Keratinocyte (primary cell): ENCODE results near the gene DGKI. TPM values are rescaled to one million over a fixed set of nuclear protein-coding genes. Genes with fewer than 3 reads are reported as not detected.

ENCODE experiments used
- DNase-seq: peaks from one replicate; pipeline ENCODE4 v3.0.0-alpha.2; 2011; ENCODE audit warnings: low read depth, missing footprints, low spot score
- FAIRE-seq: peaks from 2 replicates; lab custom pipeline; 2011; peaks lifted over from hg19 to GRCh38; lab: Jason Lieb, UNC
- H2AFZ ChIP-seq: 2 replicates; pipeline ENCODE4 v1.6.0; 2012; ENCODE audit warnings: low read length, control low read depth, inconsistent platforms; ENCODE audit not compliant: control insufficient read depth
- H3K27ac ChIP-seq: 2 replicates; pipeline ENCODE4 v1.5.1; 2011; ENCODE audit warnings: low read length; ENCODE audit not compliant: control insufficient read depth, insufficient read depth
- H3K27me3 ChIP-seq: 3 replicates; pipeline ENCODE4 v1.6.0; 2011; ENCODE audit warnings: low read length; ENCODE audit not compliant: control insufficient read depth, insufficient read depth; ENCODE audit errors: extremely low read depth
- H3K36me3 ChIP-seq, 2 experiments: 2 replicates in 1 of 2; 3 replicates in 1 of 2; pipeline ENCODE4 v1.5.1; 2011; ENCODE audit warnings: low read length in 2 of 2, mild to moderate bottlenecking in 1 of 2; ENCODE audit not compliant: control insufficient read depth in 2 of 2, insufficient read depth in 2 of 2; ENCODE audit errors: extremely low read depth in 1 of 2
- H3K4me1 ChIP-seq: 3 replicates; pipeline ENCODE4 v1.5.1; 2011; ENCODE audit warnings: low read length; ENCODE audit not compliant: control insufficient read depth, insufficient read depth; ENCODE audit errors: extremely low read depth
- H3K4me2 ChIP-seq: 3 replicates; pipeline ENCODE4 v1.6.0; 2011; ENCODE audit warnings: low read depth, low read length; ENCODE audit not compliant: control insufficient read depth, insufficient read depth; ENCODE audit errors: extremely low read depth
- H3K4me3 ChIP-seq, 3 experiments: fragments of 200-600 bp in 1 of 3; sonication (generic) in 1 of 3; 2 replicates in 2 of 3; 3 replicates in 1 of 3; pipeline ENCODE4 v1.5.1; 2011 to 2016; ENCODE audit warnings: low read length in 3 of 3, mild to moderate bottlenecking in 3 of 3, control low read depth in 2 of 3, inconsistent platforms in 1 of 3, low read depth in 1 of 3, mixed read lengths in 1 of 3, mixed run types in 1 of 3, moderate library complexity in 1 of 3; ENCODE audit not compliant: control insufficient read depth in 2 of 3, insufficient read depth in 2 of 3; ENCODE audit errors: extremely low read depth in 1 of 3
- H3K79me2 ChIP-seq: 2 replicates; pipeline ENCODE4 v1.6.0; 2012; ENCODE audit warnings: low read length; ENCODE audit not compliant: control insufficient read depth, insufficient read depth
- H3K9ac ChIP-seq: 3 replicates; pipeline ENCODE4 v1.6.0; 2011; ENCODE audit warnings: low read length; ENCODE audit not compliant: control insufficient read depth, insufficient read depth; ENCODE audit errors: extremely low read depth
- H3K9me1 ChIP-seq: 3 replicates; pipeline ENCODE4 v1.6.0; 2011; ENCODE audit warnings: low read length; ENCODE audit not compliant: control insufficient read depth, insufficient read depth; ENCODE audit errors: extremely low read depth
- H3K9me3 ChIP-seq: 2 replicates; pipeline ENCODE4 v1.5.1; 2012; ENCODE audit warnings: low read depth, low read length; ENCODE audit not compliant: control insufficient read depth
- H4K20me1 ChIP-seq: 3 replicates; pipeline ENCODE4 v1.6.0; 2011; ENCODE audit warnings: low read length; ENCODE audit not compliant: control insufficient read depth, insufficient read depth; ENCODE audit errors: extremely low read depth
- EZH2 ChIP-seq: IDR thresholded peaks from one replicate; pipeline ENCODE4 v1.6.1; 2012; ENCODE audit warnings: inconsistent platforms, mild to moderate bottlenecking, low read length, moderate library complexity
- dilution Hi-C: fragments of 300-500 bp; cut with MboI; formaldehyde crosslinking; loops from one replicate; pipeline ENCODE4 v1.7.0; 2020; ENCODE audit warnings: low sequenced_read_pairs; ENCODE audit not compliant: extremely low pct_ligation_motif_present
- polyA plus RNA-seq, 5 experiments: library from polyadenylated mRNA; depleted of rRNA in 3 of 5; stranded (reverse) in 3 of 5; stranded (forward) in 1 of 5; unstranded in 1 of 5; fragments of >200 nt; gene quantifications; 1 replicate in 1 of 5; 2 replicates in 3 of 5; 3 replicates in 1 of 5; pipeline versions ENCODE4 v1.2.1 to v1.2.3, GENCODE V29; 2011 to 2012; ENCODE audit warnings: missing spikeins in 2 of 5, low read depth in 1 of 5, low replicate concordance in 1 of 5
- TF ChIP-seq, protein P1 (sequence below), 3 experiments: IDR thresholded peaks in 1 of 3; conservative IDR thresholded peaks in 1 of 3; optimal IDR thresholded peaks in 1 of 3; 2 replicates in 2 of 3; 3 replicates in 1 of 3; pipeline versions ENCODE3 to v1.5.1; 2011; ENCODE audit warnings: low read length in 3 of 3, mild to moderate bottlenecking in 3 of 3, moderate library complexity in 2 of 3, control low read depth in 1 of 3, inconsistent platforms in 1 of 3; ENCODE audit not compliant: insufficient read depth in 2 of 3; ENCODE audit errors: extremely low read depth in 1 of 3

The DGKI gene
- polyA plus RNA-seq, 1 donor (not counting 4 experiments of a cell fraction or from before 2014, with no cell fraction given): 0.14 TPM

DNA sequence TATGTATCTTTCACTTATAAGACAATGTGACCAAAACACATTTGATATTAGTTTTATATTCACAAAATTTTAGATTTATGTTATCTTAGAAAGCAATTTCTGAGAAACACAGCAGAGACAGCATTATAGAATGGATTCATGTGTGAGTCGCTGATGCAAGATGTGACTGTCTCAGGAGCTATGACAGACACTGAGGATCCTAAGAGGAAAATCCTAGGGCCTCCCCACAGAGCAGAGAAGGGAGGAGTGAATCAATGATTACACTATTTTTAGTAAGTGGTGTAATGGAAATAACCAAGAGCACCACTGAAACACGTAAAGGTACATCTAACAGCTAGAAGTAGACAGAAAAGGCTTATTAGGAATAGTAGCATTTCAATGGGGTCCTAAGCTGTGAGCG is 299.3 kb downstream of the DGKI start:
- dilution Hi-C loops: no loop called here
- H3K9ac ChIP-seq: no peak overlapping the region
- no peak for FAIRE-seq

DNA sequence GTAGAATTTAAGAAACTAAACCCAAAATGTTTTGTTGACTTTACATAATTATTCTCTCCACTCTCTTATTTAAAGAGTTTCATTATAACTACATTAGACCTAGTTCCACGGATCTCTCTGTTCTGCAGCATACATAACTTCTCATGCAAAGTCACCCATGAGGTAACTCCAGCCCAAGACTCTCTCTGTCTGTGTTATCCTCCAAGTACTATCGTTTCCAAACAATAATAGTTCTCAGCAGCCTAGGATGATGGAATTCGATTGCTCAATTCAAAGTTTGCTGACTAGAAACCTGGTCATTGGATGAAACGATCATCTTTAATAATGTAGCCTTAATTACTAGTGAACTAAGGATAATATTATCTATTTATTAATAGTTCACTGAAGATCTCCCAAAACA is 300.1 kb downstream of the DGKI start:
- Histone ChIP-seq H3K27me3 (no peaks in the 10 kb centered on the region), H3K4me3 (no peak overlapping the region), H3K4me1 (no peaks in the 10 kb centered on the region), H3K79me2 (no peaks in the 10 kb centered on the region), H3K9me1 (no peaks in the 10 kb centered on the region), H2AFZ (no peak overlapping the region), H3K4me2 (no peak overlapping the region), H3K36me3 (no peaks in the 10 kb centered on the region), H4K20me1 (no peaks in the 10 kb centered on the region), H3K27ac (no peak overlapping the region), H3K9me3 (no peaks in the 10 kb centered on the region), H3K9ac (no peak overlapping the region)
- dilution Hi-C loops: no loop called here
- DNase-seq (no peak), FAIRE-seq (no peak)
- TF ChIP-seq, protein P1, sequence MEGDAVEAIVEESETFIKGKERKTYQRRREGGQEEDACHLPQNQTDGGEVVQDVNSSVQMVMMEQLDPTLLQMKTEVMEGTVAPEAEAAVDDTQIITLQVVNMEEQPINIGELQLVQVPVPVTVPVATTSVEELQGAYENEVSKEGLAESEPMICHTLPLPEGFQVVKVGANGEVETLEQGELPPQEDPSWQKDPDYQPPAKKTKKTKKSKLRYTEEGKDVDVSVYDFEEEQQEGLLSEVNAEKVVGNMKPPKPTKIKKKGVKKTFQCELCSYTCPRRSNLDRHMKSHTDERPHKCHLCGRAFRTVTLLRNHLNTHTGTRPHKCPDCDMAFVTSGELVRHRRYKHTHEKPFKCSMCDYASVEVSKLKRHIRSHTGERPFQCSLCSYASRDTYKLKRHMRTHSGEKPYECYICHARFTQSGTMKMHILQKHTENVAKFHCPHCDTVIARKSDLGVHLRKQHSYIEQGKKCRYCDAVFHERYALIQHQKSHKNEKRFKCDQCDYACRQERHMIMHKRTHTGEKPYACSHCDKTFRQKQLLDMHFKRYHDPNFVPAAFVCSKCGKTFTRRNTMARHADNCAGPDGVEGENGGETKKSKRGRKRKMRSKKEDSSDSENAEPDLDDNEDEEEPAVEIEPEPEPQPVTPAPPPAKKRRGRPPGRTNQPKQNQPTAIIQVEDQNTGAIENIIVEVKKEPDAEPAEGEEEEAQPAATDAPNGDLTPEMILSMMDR (optimal IDR thresholded peaks at IDR 0.05 in 1 of 3, IDR thresholded peaks at IDR 0.05 in 1 of 3, conservative IDR thresholded peaks at IDR 0.05 in 1 of 3; ENCODE audit: extremely low read depth in 1 of 3, insufficient read depth in 2 of 3, low read length in 3 of 3): no peak
- TF ChIP-seq EZH2: no peak

More for the DNA sequence above, 299.3 kb downstream of the DGKI start:
- H3K4me3 ChIP-seq: no peak overlapping the region
- H3K9me3 ChIP-seq: no peaks in the 10 kb centered on the region
- H3K79me2 ChIP-seq: no peaks in the 10 kb centered on the region
- no peaks in the 10 kb centered on the region for H3K4me1 ChIP-seq
- H3K36me3 ChIP-seq: no peaks in the 10 kb centered on the region
- no peaks in the 10 kb centered on the region for H3K27me3 ChIP-seq
- no peak overlapping the region for H3K27ac ChIP-seq
- no peak overlapping the region for H2AFZ ChIP-seq
- no peaks in the 10 kb centered on the region for H3K9me1 ChIP-seq
- no peak for TF ChIP-seq EZH2
- TF ChIP-seq, protein P1 (optimal IDR thresholded peaks at IDR 0.05 in 1 of 3, IDR thresholded peaks at IDR 0.05 in 1 of 3, conservative IDR thresholded peaks at IDR 0.05 in 1 of 3; ENCODE audit: extremely low read depth in 1 of 3, insufficient read depth in 2 of 3, low read length in 3 of 3): no peak
- H3K4me2 ChIP-seq: no peak overlapping the region
- H4K20me1 ChIP-seq: no peaks in the 10 kb centered on the region
- DNase-seq: no peak
